HepG2 (cell line): ENCODE results near the gene SAMD4A. TPM values are rescaled to one million over a fixed set of nuclear protein-coding genes. Genes with fewer than 3 reads are reported as not detected.

Source experiments
- CHD2 ChIP-seq: IDR thresholded peaks from 2 replicates; pipeline ENCODE4 v1.6.1; 2011; ENCODE audit warnings: low read depth, low read length, improper control_type of control experiment
- EZH2 ChIP-seq: conservative IDR thresholded peaks from 2 replicates; pipeline ENCODE4 v1.6.1; 2012; ENCODE audit warnings: mild to moderate bottlenecking, low read depth, low read length, moderate library complexity
- FOXK2 ChIP-seq: fragments of 450-650 bp; IDR thresholded peaks from 2 replicates; pipeline ENCODE4 v1.6.1; 2016
- HDAC2 ChIP-seq: sonication (generic); formaldehyde crosslinking; IDR thresholded peaks from 2 replicates; pipeline ENCODE4 v1.4.0; 2020; ENCODE audit warnings: missing genetic modification reagents
- HOXA7 ChIP-seq: sonication (generic); formaldehyde crosslinking; IDR thresholded peaks from 2 replicates; pipeline ENCODE4 v1.8.1; 2022; ENCODE audit warnings: mild to moderate bottlenecking, missing genetic modification reagents, moderate library complexity
- JUNB ChIP-seq: sonication (generic); formaldehyde crosslinking; IDR thresholded peaks from 2 replicates; pipeline ENCODE4 v1.8.0; 2022; ENCODE audit warnings: missing genetic modification reagents, mild to moderate bottlenecking, borderline replicate concordance
- KLF16 ChIP-seq, 2 experiments: sonication (generic) in 1 of 2; formaldehyde crosslinking in 1 of 2; IDR thresholded peaks; 2 replicates each; pipeline versions ENCODE4 v1.6.1 to v1.8.0; 2016 to 2023; ENCODE audit warnings: missing genetic modification reagents in 2 of 2, missing compliant biosample characterization in 1 of 2
- NCOR1 ChIP-seq: fragments of 200-600 bp; sonication (generic); IDR thresholded peaks from 2 replicates; pipeline ENCODE4 v1.7.0; 2017; ENCODE audit warnings: antibody characterized with exemption, low read length, borderline replicate concordance
- NFATC3 ChIP-seq: sonication (generic); formaldehyde crosslinking; IDR thresholded peaks from 2 replicates; pipeline ENCODE4 v1.5.1; 2020; ENCODE audit warnings: mild to moderate bottlenecking, missing genetic modification reagents
- PTBP1 ChIP-seq: fragments of 200-400 bp; formaldehyde crosslinking; IDR thresholded peaks from 2 replicates; pipeline ENCODE4 v1.6.1; 2018; ENCODE audit warnings: low read length, low read depth; ENCODE audit not compliant: poor library complexity, severe bottlenecking
- SRY ChIP-seq: sonication (generic); formaldehyde crosslinking; IDR thresholded peaks from 2 replicates; pipeline ENCODE4 v1.8.0; 2022; ENCODE audit warnings: mild to moderate bottlenecking, missing genetic modification reagents
- TCF7 ChIP-seq: sonication (generic); IDR thresholded peaks from 2 replicates; pipeline ENCODE4 v1.6.1; 2016; ENCODE audit warnings: antibody characterized with exemption, low read depth
- U2AF2 ChIP-seq: fragments of 200-400 bp; formaldehyde crosslinking; IDR thresholded peaks from 2 replicates; pipeline ENCODE4 v1.6.1; 2017; ENCODE audit warnings: low read depth, mild to moderate bottlenecking, low read length
- ZBTB42 ChIP-seq: sonication (generic); formaldehyde crosslinking; IDR thresholded peaks from 2 replicates; pipeline ENCODE4 v1.5.0; 2020; ENCODE audit warnings: mild to moderate bottlenecking, missing genetic modification reagents
- ZNF674 ChIP-seq: sonication (generic); formaldehyde crosslinking; IDR thresholded peaks from 2 replicates; pipeline ENCODE4 v1.5.0; 2020; ENCODE audit warnings: low read depth, mild to moderate bottlenecking, missing genetic modification reagents
- ZNF850 ChIP-seq: sonication (generic); formaldehyde crosslinking; conservative IDR thresholded peaks from 2 replicates; pipeline ENCODE4 v1.9.0; 2021; ENCODE audit warnings: mild to moderate bottlenecking, missing genetic modification reagents
- ZSCAN25 ChIP-seq: sonication (generic); formaldehyde crosslinking; IDR thresholded peaks from 2 replicates; pipeline ENCODE4 v1.8.0; 2022; ENCODE audit warnings: mild to moderate bottlenecking, missing genetic modification reagents
- polyA plus RNA-seq, 8 experiments: library from polyadenylated mRNA; depleted of rRNA in 3 of 8; stranded (reverse) in 7 of 8; unstranded in 1 of 8; fragments of >200 nt; fragmentation: Illumina TruSeq in 4 of 8; extraction: Trizol in 4 of 8; gene quantifications; 2 replicates each; pipeline versions ENCODE4 v1.2.1 to v1.2.3, GENCODE V29; 2011 to 2016; ENCODE audit warnings: low read depth in 4 of 8, missing spikeins in 1 of 8, mixed read lengths in 1 of 8; ENCODE audit not compliant: insufficient read depth in 1 of 8
- total RNA-seq, 5 experiments: library from RNA; depleted of rRNA; stranded (reverse); fragments of >200 nt; fragmentation: Illumina TruSeq; extraction: Trizol; gene quantifications; 2 replicates each; pipeline ENCODE4 v1.2.3, GENCODE V29; 2016; ENCODE audit warnings: low read depth in 1 of 5
- TF ChIP-seq, protein P1 (sequence below), 2 experiments: sonication (generic) in 1 of 2; formaldehyde crosslinking in 1 of 2; IDR thresholded peaks; 2 replicates each; pipeline versions ENCODE4 v1.6.1 to v1.9.0; 2014 to 2022; ENCODE audit warnings: antibody characterized with exemption in 1 of 2, borderline replicate concordance in 1 of 2, inconsistent platforms in 1 of 2, low read depth in 1 of 2, missing genetic modification reagents in 1 of 2
- TF ChIP-seq, protein P2 (sequence below): sonication (generic); formaldehyde crosslinking; IDR thresholded peaks from 2 replicates; pipeline ENCODE4 v1.4.0; 2020; ENCODE audit warnings: missing genetic modification reagents
- TF ChIP-seq, protein P3 (sequence below): IDR thresholded peaks from 2 replicates; pipeline ENCODE4 v1.6.1; 2012; ENCODE audit warnings: inconsistent platforms
- TF ChIP-seq, protein P4 (sequence below): sonication (generic); formaldehyde crosslinking; IDR thresholded peaks from 2 replicates; pipeline ENCODE4 v1.5.0; 2020; ENCODE audit warnings: missing genetic modification reagents

SAMD4A gene
- total and polyA plus RNA-seq, 2 of the 13 experiments (the other 11 are each of a cell fraction or from before 2014, with no cell fraction given), result 11.8 to 13.0 TPM

GRCh38 chr14:54839701-54840119, 272.8 kb downstream of the SAMD4A start (continued):
- TF ChIP-seq PTBP1, result no peak
- no peak for TF ChIP-seq NFATC3 (CRISPR knock-in tag)
- TF ChIP-seq CHD2, result no peak
- TF ChIP-seq TCF7, result peak; percentile 64
- no peak for TF ChIP-seq ZBTB42
- peak; percentile 79 for TF ChIP-seq HDAC2 (CRISPR knock-in tag)
- TF ChIP-seq JUNB, result no peak
- peak; percentile 80; the same call in 1 of the 2 replicates for TF ChIP-seq NCOR1
- TF ChIP-seq ZNF674 (CRISPR knock-in tag), result no peak
- no peak for TF ChIP-seq EZH2
- TF ChIP-seq HOXA7 (CRISPR knock-in tag), result no peak
- TF ChIP-seq, protein P1, sequence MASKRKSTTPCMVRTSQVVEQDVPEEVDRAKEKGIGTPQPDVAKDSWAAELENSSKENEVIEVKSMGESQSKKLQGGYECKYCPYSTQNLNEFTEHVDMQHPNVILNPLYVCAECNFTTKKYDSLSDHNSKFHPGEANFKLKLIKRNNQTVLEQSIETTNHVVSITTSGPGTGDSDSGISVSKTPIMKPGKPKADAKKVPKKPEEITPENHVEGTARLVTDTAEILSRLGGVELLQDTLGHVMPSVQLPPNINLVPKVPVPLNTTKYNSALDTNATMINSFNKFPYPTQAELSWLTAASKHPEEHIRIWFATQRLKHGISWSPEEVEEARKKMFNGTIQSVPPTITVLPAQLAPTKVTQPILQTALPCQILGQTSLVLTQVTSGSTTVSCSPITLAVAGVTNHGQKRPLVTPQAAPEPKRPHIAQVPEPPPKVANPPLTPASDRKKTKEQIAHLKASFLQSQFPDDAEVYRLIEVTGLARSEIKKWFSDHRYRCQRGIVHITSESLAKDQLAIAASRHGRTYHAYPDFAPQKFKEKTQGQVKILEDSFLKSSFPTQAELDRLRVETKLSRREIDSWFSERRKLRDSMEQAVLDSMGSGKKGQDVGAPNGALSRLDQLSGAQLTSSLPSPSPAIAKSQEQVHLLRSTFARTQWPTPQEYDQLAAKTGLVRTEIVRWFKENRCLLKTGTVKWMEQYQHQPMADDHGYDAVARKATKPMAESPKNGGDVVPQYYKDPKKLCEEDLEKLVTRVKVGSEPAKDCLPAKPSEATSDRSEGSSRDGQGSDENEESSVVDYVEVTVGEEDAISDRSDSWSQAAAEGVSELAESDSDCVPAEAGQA (IDR thresholded peaks at IDR 0.05; ENCODE audit: low read depth), result no peak
- TF ChIP-seq, protein P1 (CRISPR knock-in tag; IDR thresholded peaks at IDR 0.05; ENCODE audit: borderline replicate concordance), result no peak
- TF ChIP-seq, protein P2, sequence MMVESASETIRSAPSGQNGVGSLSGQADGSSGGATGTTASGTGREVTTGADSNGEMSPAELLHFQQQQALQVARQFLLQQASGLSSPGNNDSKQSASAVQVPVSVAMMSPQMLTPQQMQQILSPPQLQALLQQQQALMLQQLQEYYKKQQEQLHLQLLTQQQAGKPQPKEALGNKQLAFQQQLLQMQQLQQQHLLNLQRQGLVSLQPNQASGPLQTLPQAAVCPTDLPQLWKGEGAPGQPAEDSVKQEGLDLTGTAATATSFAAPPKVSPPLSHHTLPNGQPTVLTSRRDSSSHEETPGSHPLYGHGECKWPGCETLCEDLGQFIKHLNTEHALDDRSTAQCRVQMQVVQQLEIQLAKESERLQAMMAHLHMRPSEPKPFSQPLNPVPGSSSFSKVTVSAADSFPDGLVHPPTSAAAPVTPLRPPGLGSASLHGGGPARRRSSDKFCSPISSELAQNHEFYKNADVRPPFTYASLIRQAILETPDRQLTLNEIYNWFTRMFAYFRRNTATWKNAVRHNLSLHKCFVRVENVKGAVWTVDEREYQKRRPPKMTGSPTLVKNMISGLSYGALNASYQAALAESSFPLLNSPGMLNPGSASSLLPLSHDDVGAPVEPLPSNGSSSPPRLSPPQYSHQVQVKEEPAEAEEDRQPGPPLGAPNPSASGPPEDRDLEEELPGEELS (CRISPR knock-in tag), result peak; percentile 65
- TF ChIP-seq U2AF2, result no peak
- peak; percentile 43; the same call in 1 of the 2 replicates for TF ChIP-seq FOXK2
- peak; percentile 22; the same call in 1 of the 2 replicates for TF ChIP-seq ZSCAN25
- no peak for TF ChIP-seq SRY (CRISPR knock-in tag)
- TF ChIP-seq, protein P3, sequence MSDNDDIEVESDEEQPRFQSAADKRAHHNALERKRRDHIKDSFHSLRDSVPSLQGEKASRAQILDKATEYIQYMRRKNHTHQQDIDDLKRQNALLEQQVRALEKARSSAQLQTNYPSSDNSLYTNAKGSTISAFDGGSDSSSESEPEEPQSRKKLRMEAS, result peak; percentile 67
- 0 out of 4 replicates have a peak, but pooled peaks of 1 of the 2 experiments have one; percentile 47 for TF ChIP-seq KLF16 (CRISPR knock-in tag; IDR thresholded peaks at IDR 0.05)
- no peak for TF ChIP-seq ZNF850 (CRISPR knock-in tag)
- TF ChIP-seq, protein P4, sequence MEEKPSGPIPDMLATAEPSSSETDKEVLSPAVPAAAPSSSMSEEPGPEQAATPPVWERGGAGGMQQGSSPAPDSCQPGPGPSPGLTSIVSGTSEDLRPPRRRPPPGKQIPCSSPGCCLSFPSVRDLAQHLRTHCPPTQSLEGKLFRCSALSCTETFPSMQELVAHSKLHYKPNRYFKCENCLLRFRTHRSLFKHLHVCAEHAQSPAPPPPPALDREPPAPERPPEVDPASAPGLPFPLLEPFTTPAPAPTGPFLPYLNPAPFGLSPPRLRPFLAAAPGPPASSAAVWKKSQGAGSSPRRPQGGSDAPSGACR (CRISPR knock-in tag), result no peak
